H1 (cell line): ENCODE data around the gene CENPP. TPM values are rescaled to one million over a fixed set of nuclear protein-coding genes. Genes with fewer than 3 reads are reported as not detected.

Experiments
- CBX8 ChIP-seq: fragments of 300-800, 300-1000 bp; sonication (generic); IDR thresholded peaks from 2 replicates; pipeline ENCODE4 v1.7.1; 2016; ENCODE audit warnings: low read depth, low read length, borderline replicate concordance
- GABPA ChIP-seq: IDR thresholded peaks from 2 replicates; pipeline ENCODE4 v1.6.1; 2011; ENCODE audit warnings: mild to moderate bottlenecking, low read length, moderate library complexity, borderline replicate concordance; ENCODE audit not compliant: insufficient read depth
- JUN ChIP-seq: IDR thresholded peaks from 2 replicates; pipeline ENCODE4 v1.6.1; 2011; ENCODE audit warnings: low read depth, mild to moderate bottlenecking, improper control_type of control experiment, low read length
- RBBP5 ChIP-seq: IDR thresholded peaks from 2 replicates; pipeline ENCODE4 v1.7.1; 2012; ENCODE audit warnings: low read depth, mild to moderate bottlenecking, inconsistent platforms, low read length, moderate library complexity, borderline replicate concordance
- RXRA ChIP-seq: IDR thresholded peaks from 2 replicates; pipeline ENCODE4 v1.6.1; 2011; ENCODE audit warnings: low read depth, mild to moderate bottlenecking, low read length, moderate library complexity; ENCODE audit not compliant: insufficient read depth
- polyA plus RNA-seq, 7 experiments: library from polyadenylated mRNA; depleted of rRNA in 3 of 7; stranded (reverse) in 5 of 7; unstranded in 2 of 7; fragments of >200 nt in 5 of 7; fragments of 200-250 nt in 2 of 7; gene quantifications; 1 replicate in 5 of 7; 2 replicates in 1 of 7; 4 replicates in 1 of 7; pipeline versions ENCODE4 v1.2.1 to v1.2.3, GENCODE V29; 2011 to 2013; ENCODE audit warnings: missing spikeins in 2 of 7, mixed read lengths in 2 of 7
- total RNA-seq: library from RNA; stranded (reverse); fragmentation: NEBNext Ultra II Directional; extraction: Animal tissue kit (Norgen Biotek cat#: 25700); gene quantifications from 2 replicates; pipeline ENCODE4 v1.2.1, GENCODE V29; 2021

The CENPP gene
- total and polyA plus RNA-seq, 2 of the 8 experiments (the other 6 are each of a cell fraction or from before 2014, with no cell fraction given): 2.7 to 10.8 TPM

- TF ChIP-seq JUN (no peak), RXRA (no peak), CBX8 (no peak), GABPA (no peak), RBBP5 (no peak)
These were observed 318.5 kb downstream of the CENPP start (continued) for GRCh38 chr9:92644278-92644677.
